Fibroblast of mammary gland (primary cell): Measurements from ENCODE around the gene EIF5AL1.

Experiments used
- DNase-seq: peaks from one replicate; pipeline ENCODE4 v3.0.0-alpha.2; 2010; ENCODE audit warnings: low read depth
- H3K4me3 ChIP-seq: 2 replicates; pipeline ENCODE4 v1.5.1; 2011; ENCODE audit warnings: low read depth, mild to moderate bottlenecking, low read length, moderate library complexity; ENCODE audit not compliant: control insufficient read depth
- TF ChIP-seq, protein P1 (sequence below): conservative IDR thresholded peaks from 2 replicates; pipeline ENCODE4 v1.5.1; 2011; ENCODE audit warnings: low read depth, low read length, inconsistent platforms; ENCODE audit not compliant: control insufficient read depth, insufficient read depth

The EIF5AL1 gene

DNA sequence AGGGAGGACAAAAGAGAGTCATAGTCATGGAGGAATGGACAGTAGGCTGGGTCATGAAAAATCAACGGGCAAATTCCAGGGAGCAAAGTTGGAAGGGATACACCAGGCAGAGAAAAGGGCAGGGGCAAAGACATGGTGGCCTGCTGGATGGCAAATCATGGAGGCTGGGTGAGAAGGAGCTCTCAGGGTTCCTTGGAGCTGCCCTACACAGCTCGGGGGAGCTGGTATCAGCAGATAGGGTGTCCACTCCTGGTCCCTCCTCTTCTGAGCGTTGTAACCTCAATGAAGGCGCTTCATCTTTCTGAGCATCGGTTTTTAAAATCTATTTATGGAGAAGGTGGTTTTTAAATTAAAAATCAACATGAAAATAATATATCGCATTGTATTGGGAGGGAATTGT, 27.9 kb upstream of the EIF5AL1 start:
- TF ChIP-seq, protein P1, sequence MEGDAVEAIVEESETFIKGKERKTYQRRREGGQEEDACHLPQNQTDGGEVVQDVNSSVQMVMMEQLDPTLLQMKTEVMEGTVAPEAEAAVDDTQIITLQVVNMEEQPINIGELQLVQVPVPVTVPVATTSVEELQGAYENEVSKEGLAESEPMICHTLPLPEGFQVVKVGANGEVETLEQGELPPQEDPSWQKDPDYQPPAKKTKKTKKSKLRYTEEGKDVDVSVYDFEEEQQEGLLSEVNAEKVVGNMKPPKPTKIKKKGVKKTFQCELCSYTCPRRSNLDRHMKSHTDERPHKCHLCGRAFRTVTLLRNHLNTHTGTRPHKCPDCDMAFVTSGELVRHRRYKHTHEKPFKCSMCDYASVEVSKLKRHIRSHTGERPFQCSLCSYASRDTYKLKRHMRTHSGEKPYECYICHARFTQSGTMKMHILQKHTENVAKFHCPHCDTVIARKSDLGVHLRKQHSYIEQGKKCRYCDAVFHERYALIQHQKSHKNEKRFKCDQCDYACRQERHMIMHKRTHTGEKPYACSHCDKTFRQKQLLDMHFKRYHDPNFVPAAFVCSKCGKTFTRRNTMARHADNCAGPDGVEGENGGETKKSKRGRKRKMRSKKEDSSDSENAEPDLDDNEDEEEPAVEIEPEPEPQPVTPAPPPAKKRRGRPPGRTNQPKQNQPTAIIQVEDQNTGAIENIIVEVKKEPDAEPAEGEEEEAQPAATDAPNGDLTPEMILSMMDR = no peak
- no peak for DNase-seq
- no peak overlapping the region for H3K4me3 ChIP-seq

DNA sequence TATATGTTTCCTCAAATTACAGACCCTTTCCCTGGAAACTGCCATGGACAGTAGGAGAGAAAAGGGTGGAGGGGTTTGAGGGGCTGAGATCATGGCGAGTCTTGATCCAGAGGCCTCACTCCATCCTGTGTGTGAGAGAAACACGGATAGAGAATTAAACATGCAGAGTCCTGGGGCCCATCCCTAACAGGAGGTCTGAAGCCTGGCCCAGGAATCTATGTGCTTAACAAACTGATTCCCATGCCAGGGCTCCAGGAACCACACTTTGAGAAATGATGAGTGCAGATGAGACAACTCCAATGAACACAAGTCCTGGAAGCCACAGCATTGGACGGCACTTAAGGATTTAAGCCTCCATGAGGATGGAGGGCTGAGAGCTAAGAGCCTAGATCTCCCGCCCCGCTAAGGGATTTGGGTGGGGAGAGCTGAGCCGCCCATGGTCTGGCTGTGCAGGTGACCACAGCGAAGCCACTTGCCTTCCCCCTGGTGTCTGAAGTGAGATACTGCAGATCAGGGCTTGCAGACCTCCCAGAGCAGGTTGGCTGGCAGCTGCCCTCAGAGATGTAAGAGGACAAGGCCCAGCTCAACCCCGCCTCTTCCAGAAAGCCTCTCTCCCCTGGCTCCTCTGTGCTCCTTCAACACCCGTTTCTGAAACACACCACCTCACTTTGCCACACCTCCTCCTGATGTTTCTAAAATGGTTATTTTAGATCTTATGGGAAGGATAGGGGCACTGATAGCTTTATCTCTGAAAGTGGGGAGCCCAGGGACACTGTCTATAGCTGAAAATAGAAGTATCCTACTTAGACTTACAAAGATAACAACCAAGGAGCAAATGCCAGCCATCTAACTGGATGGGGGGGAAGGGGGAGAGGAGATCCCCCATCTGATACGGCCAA, 24.8 kb upstream of the EIF5AL1 start:
- H3K4me3 ChIP-seq = no peak overlapping the region
- peak; percentile 56 for DNase-seq
- TF ChIP-seq, protein P1 = peak; percentile 50

DNA sequence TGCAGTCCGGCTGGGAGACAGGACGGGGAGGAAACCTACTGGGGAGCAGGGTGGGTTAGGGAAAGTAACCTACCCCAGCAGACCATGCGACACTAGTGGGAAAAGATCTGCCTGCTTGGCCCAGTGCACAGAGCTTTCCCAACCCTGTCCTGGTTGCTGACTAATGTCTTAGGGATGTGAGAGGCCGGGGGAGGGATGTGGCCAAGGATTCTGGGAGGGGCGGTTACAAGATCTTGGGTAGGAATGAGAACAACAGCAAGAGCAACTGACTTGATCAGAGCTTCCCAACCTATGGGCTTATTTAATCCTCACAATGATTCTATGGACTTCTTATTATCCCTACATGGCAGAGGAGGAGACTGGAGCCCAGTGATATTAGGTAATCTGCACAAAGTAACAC, 24.0 kb upstream of the EIF5AL1 start:
- TF ChIP-seq, protein P1 = no peak
- DNase-seq = peak; percentile 90
- no peak overlapping the region for H3K4me3 ChIP-seq

DNA sequence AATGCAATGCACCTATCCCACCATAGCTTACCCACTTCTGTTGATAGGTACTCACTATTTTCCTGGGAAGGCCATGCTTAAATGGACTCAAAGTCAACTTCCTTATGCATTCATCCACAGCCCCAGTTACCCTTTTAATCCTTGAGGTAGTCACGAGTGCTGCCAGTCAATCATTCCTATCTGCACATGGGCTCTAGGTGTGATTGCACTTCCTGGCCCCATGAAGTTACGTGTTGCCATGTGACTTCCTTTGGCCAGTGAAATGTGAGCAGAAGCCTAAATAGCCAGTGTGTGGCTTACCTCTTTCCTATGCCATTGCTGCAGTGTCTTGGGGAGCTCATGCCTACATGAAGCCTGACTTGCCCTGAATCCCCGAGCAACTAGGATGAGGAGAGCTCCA, 23.5 kb upstream of the EIF5AL1 start:
- TF ChIP-seq, protein P1 = no peak
- H3K4me3 ChIP-seq = no peak overlapping the region
- DNase-seq = no peak

DNA sequence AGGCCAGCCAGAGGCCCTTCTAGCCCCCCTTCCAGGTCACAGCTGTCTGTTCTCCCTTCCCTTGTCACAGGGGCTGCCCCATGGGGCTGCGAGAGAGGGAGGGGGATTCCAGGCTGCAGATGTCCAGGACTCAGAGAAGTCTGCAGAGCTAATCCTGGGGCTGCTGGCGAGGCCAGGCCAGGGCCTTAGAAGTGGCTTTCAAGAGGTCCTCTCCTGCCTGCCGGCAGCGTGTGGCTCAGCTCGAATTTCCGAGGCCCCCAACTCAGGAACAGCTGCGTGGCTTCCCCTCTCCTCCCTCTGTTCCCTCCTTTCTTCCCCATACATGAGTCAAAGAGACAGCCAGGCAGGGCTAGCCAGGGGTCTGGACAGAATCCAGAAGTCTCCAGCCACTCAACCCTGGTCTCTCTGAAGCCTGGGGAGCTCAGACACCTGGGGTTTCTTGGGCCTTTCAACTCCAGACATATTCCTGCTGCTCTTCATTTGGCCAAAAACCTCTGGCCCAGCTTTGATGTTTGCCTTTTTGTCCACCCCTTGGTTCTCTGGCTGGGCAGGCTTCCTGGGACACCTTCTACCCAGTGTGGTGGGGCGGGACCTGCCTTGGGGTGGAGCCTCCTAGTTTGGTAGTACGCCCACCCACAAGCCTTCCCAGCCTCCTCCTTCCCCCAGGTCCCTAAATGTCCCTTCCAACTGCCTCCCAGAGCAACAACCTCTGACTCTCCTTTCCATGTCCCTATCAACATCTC, 21.8 kb upstream of the EIF5AL1 start:
- no peak overlapping the region for H3K4me3 ChIP-seq
- DNase-seq = peak; percentile 45
- TF ChIP-seq, protein P1 = no peak

DNA sequence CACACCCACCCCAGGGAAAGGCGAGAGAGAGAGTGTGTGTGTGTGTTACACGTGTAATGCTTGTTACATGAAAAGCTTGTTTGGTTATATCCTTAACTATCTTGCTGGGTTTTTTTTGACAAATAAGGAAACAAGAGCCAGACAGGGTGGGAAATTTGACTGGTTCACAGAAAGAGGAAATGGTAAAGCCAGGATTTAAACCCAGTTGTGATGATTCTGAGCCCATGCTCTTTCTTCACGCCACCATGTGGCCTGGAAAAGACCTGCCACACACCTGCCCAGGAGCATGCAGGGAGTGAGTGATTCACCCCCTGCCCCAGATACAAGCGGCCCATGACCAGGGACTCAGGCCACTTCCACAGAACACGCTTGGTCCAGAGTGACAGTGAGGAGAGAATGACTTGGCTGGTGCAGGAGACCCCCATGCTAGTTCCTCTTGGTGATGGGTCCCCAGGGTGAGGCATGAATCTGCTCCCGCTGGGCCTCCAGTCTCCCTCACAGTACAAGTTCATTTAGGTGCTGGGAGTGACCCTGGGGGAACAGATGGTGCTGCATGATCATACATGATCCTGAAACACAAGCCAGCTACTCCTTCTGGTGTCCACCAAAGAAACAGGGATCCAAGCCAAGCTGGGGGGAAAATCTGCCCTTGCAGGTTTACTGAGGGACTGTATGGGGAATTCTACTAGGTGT, 21.0 kb upstream of the EIF5AL1 start:
- TF ChIP-seq, protein P1 = no peak
- DNase-seq = no peak
- no peak overlapping the region for H3K4me3 ChIP-seq
